Measurements from ENCODE around the gene KIAA1191. TPM values are rescaled to one million over a fixed set of nuclear protein-coding genes. Genes with fewer than 3 reads are reported as not detected.
A peak's percentile ranks its signal among the peaks of the same experiment; 100 is the strongest.
"Not testable (repeated sequence)": the region's sequence is repeated elsewhere in the genome, so short reads cannot be mapped to it uniquely, and the experiment has no call there.

The KIAA1191 gene
- total and polyA plus RNA-seq, 7 experiments from 2014 or later, result 43.1 to 76.6 (median 60.5) TPM

DNA sequence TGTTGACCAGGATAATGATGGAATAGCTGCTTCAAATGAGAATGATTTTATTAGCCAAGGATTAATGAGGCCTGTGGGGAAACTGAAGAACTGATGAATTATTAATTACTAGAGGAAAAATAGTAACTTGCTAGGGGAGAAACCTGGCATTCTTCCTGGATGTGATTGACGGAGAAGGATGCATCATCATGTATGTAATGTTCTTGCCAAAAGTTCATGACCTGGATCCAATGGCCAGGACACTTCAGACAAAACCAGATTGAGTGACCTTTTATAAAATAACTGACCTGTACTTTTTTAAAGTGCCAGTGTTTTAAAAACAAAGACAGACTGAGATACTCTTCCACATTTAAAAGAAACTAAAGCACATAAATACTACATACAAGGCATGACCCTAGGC lies 23.7 kb downstream of the KIAA1191 start:
- Histone ChIP-seq H3K27ac (ENCODE audit: low read depth, low read length) (no peak overlapping the region), H3K4me3 (ENCODE audit: low read length) (no peak overlapping the region), H3K4me1 (ENCODE audit: control insufficient read depth in 2 of 2, insufficient read depth in 2 of 2, low read length in 2 of 2) (no peaks in the 10 kb centered on the region), H3K9me3 (ENCODE audit: control insufficient read depth in 2 of 3, low read length in 3 of 3) (peaks cover 0 to 9% (median 0%) of the 10 kb centered on the region in 3 experiments), H3K36me3 (ENCODE audit: control insufficient read depth in 2 of 3, insufficient read depth in 3 of 3, low read length in 3 of 3) (peaks cover 0 to 25% (median 5%) of the 10 kb centered on the region in 3 experiments), H3K27me3 (ENCODE audit: control insufficient read depth in 2 of 2, insufficient read depth in 2 of 2, low read length in 2 of 2) (no peaks in the 10 kb centered on the region)
- Mint-ChIP-seq H3K27ac (no peak overlapping the region), H3K4me3 (no peak overlapping the region), H3K4me1 (no peaks in the 10 kb centered on the region), H3K9me3 (peaks cover 3 to 15% (median 7%) of the 10 kb centered on the region in 11 donors), H3K36me3 (peaks cover 17 to 49% (median 29%) of the 10 kb centered on the region in 5 donors), H3K27me3 (no peaks in the 10 kb centered on the region)
- intact Hi-C loops (cut with micrococcal nuclease), result no loop called here
- CTCF ChIA-PET, result interaction anchor here (0.6 kb wide), 1 partner anchor 88 kb away, joined by 3 read pairs; no protein-coding TSS in a partner anchor
- ATAC-seq (no peak), DNase-seq (no peak)
- POLR2A ChIA-PET, result no interaction called here

GRCh38 chr5:176334031-176334770 lies 27.4 kb downstream of the KIAA1191 start:
- POLR2A ChIA-PET, result no interaction called here
- H3K27ac Mint-ChIP-seq, result peak overlapping the region in 1 of 9 donors; percentile 10
- CTCF ChIA-PET, result no interaction called here
- Histone ChIP-seq H3K9me3 (ENCODE audit: control insufficient read depth in 2 of 3, low read length in 3 of 3) (peaks cover 0 to 9% (median 0%) of the 10 kb centered on the region in 3 experiments), H3K36me3 (ENCODE audit: control insufficient read depth in 2 of 3, insufficient read depth in 3 of 3, low read length in 3 of 3) (peaks cover 0 to 25% (median 5%) of the 10 kb centered on the region in 3 experiments), H3K27me3 (ENCODE audit: control insufficient read depth in 2 of 2, insufficient read depth in 2 of 2, low read length in 2 of 2) (no peaks in the 10 kb centered on the region), H3K4me1 (ENCODE audit: control insufficient read depth in 2 of 2, insufficient read depth in 2 of 2, low read length in 2 of 2) (no peaks in the 10 kb centered on the region), H3K4me3 (ENCODE audit: low read length) (no peak overlapping the region), H3K27ac (ENCODE audit: low read depth, low read length) (no peak overlapping the region)
- H3K27me3 Mint-ChIP-seq, result no peaks in the 10 kb centered on the region
- intact Hi-C loops (cut with micrococcal nuclease), result no loop called here
- peaks cover 3 to 16% (median 8%) of the 10 kb centered on the region in 11 donors for H3K9me3 Mint-ChIP-seq
- peaks cover 17 to 44% (median 29%) of the 10 kb centered on the region in 5 donors for H3K36me3 Mint-ChIP-seq
- DNase-seq (no peak), ATAC-seq (no peak)
- no peak overlapping the region for H3K4me3 Mint-ChIP-seq
- no peaks in the 10 kb centered on the region for H3K4me1 Mint-ChIP-seq

GRCh38 chr5:176320577-176320976 lies 41.0 kb downstream of the KIAA1191 start:
- DNase-seq, result no peak
- no peaks in the 10 kb centered on the region for H3K4me1 ChIP-seq (ENCODE audit: control insufficient read depth in 2 of 2, insufficient read depth in 2 of 2, low read length in 2 of 2)
- POLR2A ChIA-PET, result no interaction called here
- ATAC-seq, result no peak
- no peak overlapping the region for H3K4me3 ChIP-seq (ENCODE audit: low read length)
- Mint-ChIP-seq H3K27ac (no peak overlapping the region), H3K4me1 (peaks cover 0 to 4% (median 0%) of the 10 kb centered on the region in 7 donors), H3K4me3 (no peak overlapping the region), H3K9me3 (no peaks in the 10 kb centered on the region), H3K36me3 (peaks cover 5 to 30% (median 9%) of the 10 kb centered on the region in 5 donors), H3K27me3 (no peaks in the 10 kb centered on the region)
- intact Hi-C loops (cut with micrococcal nuclease), result no loop called here
- no peaks in the 10 kb centered on the region for H3K27me3 ChIP-seq (ENCODE audit: control insufficient read depth in 2 of 2, insufficient read depth in 2 of 2, low read length in 2 of 2)
- CTCF ChIA-PET, result no interaction called here
- H3K27ac ChIP-seq (ENCODE audit: low read depth, low read length), result no peak overlapping the region
- no peaks in the 10 kb centered on the region for H3K9me3 ChIP-seq (ENCODE audit: control insufficient read depth in 2 of 3, low read length in 3 of 3)
- H3K36me3 ChIP-seq (ENCODE audit: control insufficient read depth in 2 of 3, insufficient read depth in 3 of 3, low read length in 3 of 3), result peaks cover 0 to 24% (median 0%) of the 10 kb centered on the region in 3 experiments

GRCh38 chr5:176319827-176320554 lies 41.6 kb downstream of the KIAA1191 start:
- H3K27me3 ChIP-seq (ENCODE audit: control insufficient read depth in 2 of 2, insufficient read depth in 2 of 2, low read length in 2 of 2), result no peaks in the 10 kb centered on the region
- ChIA-PET POLR2A (no interaction called here), CTCF (no interaction called here)
- intact Hi-C loops (cut with micrococcal nuclease), result no loop called here
- Mint-ChIP-seq H3K27me3 (no peaks in the 10 kb centered on the region), H3K9me3 (no peaks in the 10 kb centered on the region), H3K36me3 (peaks cover 4 to 36% (median 14%) of the 10 kb centered on the region in 5 donors), H3K4me3 (no peak overlapping the region), H3K4me1 (peaks cover 0 to 4% (median 0%) of the 10 kb centered on the region in 7 donors), H3K27ac (peak overlapping the region in 2 of 9 donors; percentile 39 to 72)
- ATAC-seq, result no peak
- no peak for DNase-seq
- no peak overlapping the region for H3K4me3 ChIP-seq (ENCODE audit: low read length)
- peaks cover 0 to 29% (median 0%) of the 10 kb centered on the region in 3 experiments for H3K36me3 ChIP-seq (ENCODE audit: control insufficient read depth in 2 of 3, insufficient read depth in 3 of 3, low read length in 3 of 3)
- H3K4me1 ChIP-seq (ENCODE audit: control insufficient read depth in 2 of 2, insufficient read depth in 2 of 2, low read length in 2 of 2), result no peaks in the 10 kb centered on the region
- no peaks in the 10 kb centered on the region for H3K9me3 ChIP-seq (ENCODE audit: control insufficient read depth in 2 of 3, low read length in 3 of 3)
- no peak overlapping the region for H3K27ac ChIP-seq (ENCODE audit: low read depth, low read length)

GRCh38 chr5:176317534-176318374 lies 43.8 kb downstream of the KIAA1191 start:
- Histone ChIP-seq H3K27ac (ENCODE audit: low read depth, low read length) (no peak overlapping the region), H3K4me3 (ENCODE audit: low read length) (no peak overlapping the region), H3K27me3 (ENCODE audit: control insufficient read depth in 2 of 2, insufficient read depth in 2 of 2, low read length in 2 of 2) (no peaks in the 10 kb centered on the region), H3K4me1 (ENCODE audit: control insufficient read depth in 2 of 2, insufficient read depth in 2 of 2, low read length in 2 of 2) (no peaks in the 10 kb centered on the region), H3K36me3 (ENCODE audit: control insufficient read depth in 2 of 3, insufficient read depth in 3 of 3, low read length in 3 of 3) (peaks cover 0 to 20% (median 0%) of the 10 kb centered on the region in 3 experiments), H3K9me3 (ENCODE audit: control insufficient read depth in 2 of 3, low read length in 3 of 3) (no peaks in the 10 kb centered on the region)
- DNase-seq (no peak), ATAC-seq (no peak)
- no peaks in the 10 kb centered on the region for H3K27me3 Mint-ChIP-seq
- ChIA-PET POLR2A (no interaction called here), CTCF (no interaction called here)
- no peak overlapping the region for H3K4me3 Mint-ChIP-seq
- H3K9me3 Mint-ChIP-seq, result no peaks in the 10 kb centered on the region
- intact Hi-C loops (cut with micrococcal nuclease), result no loop called here
- H3K4me1 Mint-ChIP-seq, result peaks cover 0 to 4% (median 0%) of the 10 kb centered on the region in 7 donors
- peaks cover 3 to 43% (median 14%) of the 10 kb centered on the region in 5 donors for H3K36me3 Mint-ChIP-seq
- peak overlapping the region in 1 of 9 donors; percentile 22 for H3K27ac Mint-ChIP-seq

DNA sequence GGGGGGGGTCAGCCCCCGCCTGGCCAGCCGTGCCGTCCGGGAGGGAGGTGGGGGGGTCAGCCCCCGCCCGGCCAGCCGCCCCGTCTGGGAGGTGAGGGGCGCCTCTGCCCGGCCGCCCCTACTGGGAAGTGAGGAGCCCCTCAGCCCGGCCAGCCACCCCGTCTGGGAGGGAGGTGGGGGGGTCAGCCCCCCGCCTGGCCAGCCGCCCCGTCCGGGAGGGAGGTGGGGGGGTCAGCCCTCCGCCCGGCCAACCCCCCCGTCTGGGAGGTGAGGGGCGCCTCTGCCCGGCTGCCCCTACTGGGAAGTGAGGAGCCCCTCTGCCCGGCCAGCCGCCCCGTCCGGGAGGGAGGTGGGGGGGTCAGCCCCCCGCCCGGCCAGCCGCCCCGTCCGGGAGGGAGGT lies 56.2 kb downstream of the KIAA1191 start:
- DNase-seq, CTCF ChIA-PET, ATAC-seq: not testable (repeated sequence)

More for the DNA sequence above, 56.2 kb downstream of the KIAA1191 start:
- Mint-ChIP-seq H3K36me3 (peaks cover 10 to 46% (median 43%) of the 10 kb centered on the region in 5 donors), H3K9me3 (peaks cover 0 to 18% (median 4%) of the 10 kb centered on the region in 11 donors)
- H3K27ac ChIP-seq (ENCODE audit: low read depth, low read length); intact Hi-C loops (cut with micrococcal nuclease); H3K4me1 Mint-ChIP-seq; H3K27ac Mint-ChIP-seq; H3K4me3 Mint-ChIP-seq; POLR2A ChIA-PET; H3K27me3 Mint-ChIP-seq; H3K4me1 ChIP-seq (ENCODE audit: control insufficient read depth in 2 of 2, insufficient read depth in 2 of 2, low read length in 2 of 2); H3K27me3 ChIP-seq (ENCODE audit: control insufficient read depth in 2 of 2, insufficient read depth in 2 of 2, low read length in 2 of 2); H3K4me3 ChIP-seq (ENCODE audit: low read length); H3K9me3 ChIP-seq (ENCODE audit: control insufficient read depth in 2 of 3, low read length in 3 of 3): not testable (repeated sequence)
- H3K36me3 ChIP-seq (ENCODE audit: control insufficient read depth in 2 of 3, insufficient read depth in 3 of 3, low read length in 3 of 3), result peaks cover 0 to 12% (median 0%) of the 10 kb centered on the region in 3 experiments
